ENCODE measurements around the gene ZNF214.

ZNF214 gene

GRCh38 chr11:7020183-7020917 lies at the start of gene ZNF214, which contains the start of gene NLRP14:
Gene ZNF214, minus strand, starts transcription at chr11:7020346. Its CDS starts 17,511 bp downstream, at chr11:7002835.
Gene NLRP14, plus strand, starts transcription at chr11:7020479. Its CDS starts 18,108 bp downstream, at chr11:7038587.
- DNase-seq, result peak; percentile 45

- DNase-seq, result no peak
Observed at GRCh38 chr11:7062534-7062933, 42.4 kb upstream of the ZNF214 start.

- no peak for DNase-seq
Observed at GRCh38 chr11:7060868-7061267, 40.7 kb upstream of the ZNF214 start.

- no peak for DNase-seq
Observed at GRCh38 chr11:7057641-7058040, 37.5 kb upstream of the ZNF214 start.

GRCh38 chr11:7056828-7057513 lies 36.8 kb upstream of the ZNF214 start:
- DNase-seq, result no peak

- no peak for DNase-seq
Observed at GRCh38 chr11:7050191-7050590, 30.0 kb upstream of the ZNF214 start.

GRCh38 chr11:7046474-7047175 lies 26.5 kb upstream of the ZNF214 start:
- DNase-seq, result no peak

GRCh38 chr11:7034019-7034418 lies 13.9 kb upstream of the ZNF214 start:
- no peak for DNase-seq

- DNase-seq, result no peak
Observed at GRCh38 chr11:7032692-7033091, 12.5 kb upstream of the ZNF214 start.

- no peak for DNase-seq
Observed at GRCh38 chr11:7031471-7031871, 11.3 kb upstream of the ZNF214 start.

- DNase-seq, result no peak
Observed at GRCh38 chr11:7030836-7031235, 10.7 kb upstream of the ZNF214 start.

GRCh38 chr11:7028141-7028540 lies 8.0 kb upstream of the ZNF214 start:
- no peak for DNase-seq

GRCh38 chr11:7021318-7021717 lies 1.2 kb upstream of the ZNF214 start:
- no peak for DNase-seq

GRCh38 chr11:7019500-7020182 lies 505 bp downstream of the ZNF214 start:
- no peak for DNase-seq

- no peak for DNase-seq
Observed at GRCh38 chr11:7016011-7016410, 4.1 kb downstream of the ZNF214 start.

GRCh38 chr11:7014118-7014517 lies 6.0 kb downstream of the ZNF214 start:
- DNase-seq, result no peak

GRCh38 chr11:7004482-7004881 lies 15.7 kb downstream of the ZNF214 start:
- DNase-seq, result no peak

GRCh38 chr11:6995703-6996102 lies 24.4 kb downstream of the ZNF214 start:
- DNase-seq, result no peak

GRCh38 chr11:6992457-6993417 lies 27.4 kb downstream of the ZNF214 start:
- DNase-seq, result no peak

- DNase-seq, result no peak
Observed at GRCh38 chr11:6992026-6992425, 28.1 kb downstream of the ZNF214 start.

GRCh38 chr11:6991227-6991626 lies 28.9 kb downstream of the ZNF214 start:
- no peak for DNase-seq

- DNase-seq, result no peak
Observed at GRCh38 chr11:6988506-6988905, 31.6 kb downstream of the ZNF214 start.

Measured in NCI-H2107 (cell line).